Lung (tissue), 12 donors: ENCODE measurements around the gene BAIAP2. TPM values are rescaled to one million over a fixed set of nuclear protein-coding genes. Genes with fewer than 3 reads are reported as not detected.

Experiments used
- ATAC-seq: fragments of 200-7000 bp; cut with Tn5 transposase; one replicate; pipeline ENCODE4 v1.9.1; 2020; ENCODE audit warnings: moderate number of reproducible peaks; ENCODE audit not compliant: insufficient read depth, low FRiP score
- DNase-seq, 3 donors: peaks; one replicate each; pipeline ENCODE4 v3.0.0-alpha.2; 2013 to 2017
- H3K27ac ChIP-seq, 2 donors: one replicate each; pipeline ENCODE4 v1.5.1; 2013; ENCODE audit warnings: mild to moderate bottlenecking in 2 of 2, moderate library complexity in 2 of 2, control low read depth in 1 of 2, inconsistent platforms in 1 of 2, low read depth in 1 of 2, low read length in 1 of 2
- H3K27me3 ChIP-seq, 3 donors: one replicate each; pipeline ENCODE4 v1.5.1; 2013; ENCODE audit warnings: low read length in 2 of 3; ENCODE audit not compliant: control insufficient read depth in 3 of 3, insufficient read depth in 3 of 3
- H3K36me3 ChIP-seq, 4 donors: one replicate each; pipeline ENCODE4 v1.5.1; 2013; ENCODE audit warnings: low read length in 4 of 4, mild to moderate bottlenecking in 1 of 4, moderate library complexity in 1 of 4; ENCODE audit not compliant: control insufficient read depth in 4 of 4, insufficient read depth in 4 of 4
- H3K4me1 ChIP-seq, 5 donors: one replicate each; pipeline ENCODE4 v1.5.1; 2013; ENCODE audit warnings: low read length in 5 of 5, mild to moderate bottlenecking in 2 of 5, moderate library complexity in 1 of 5; ENCODE audit not compliant: control insufficient read depth in 5 of 5, insufficient read depth in 5 of 5
- H3K4me3 ChIP-seq: one replicate; pipeline ENCODE4 v1.5.1; 2013; ENCODE audit warnings: mild to moderate bottlenecking, control low read depth, moderate library complexity
- H3K9ac ChIP-seq, 2 donors: one replicate each; pipeline ENCODE4 v1.5.1; 2013; ENCODE audit warnings: low read length in 2 of 2, control low read depth in 1 of 2; ENCODE audit not compliant: insufficient read depth in 1 of 2
- H3K9me3 ChIP-seq, 4 donors: one replicate each; pipeline ENCODE4 v1.5.1; 2013; ENCODE audit warnings: low read length in 3 of 4, mild to moderate bottlenecking in 1 of 4, moderate library complexity in 1 of 4; ENCODE audit not compliant: control insufficient read depth in 4 of 4, insufficient read depth in 3 of 4
- WGBS, 2 donors: extraction: QIAGEN DNeasy Blood & Tissue Kit; methylation state at CpG; one replicate each; pipeline ENCODE4 v1.1.7; 2013; 5-methylcytosine and 5-hydroxymethylcytosine counted together
- polyA plus RNA-seq, 2 donors: library from polyadenylated mRNA; stranded (reverse); fragments of 200-250 nt; gene quantifications; one replicate each; pipeline ENCODE4 v1.2.1, GENCODE V29; 2013
- total RNA-seq, 2 donors: library from RNA; depleted of rRNA in 1 of 2; stranded (reverse); fragments of >200 nt in 1 of 2; gene quantifications; one replicate each; pipeline ENCODE4 v1.2.1, GENCODE V29; 2014 to 2021
- TF ChIP-seq, protein P1 (sequence below): IDR thresholded peaks from 2 replicates; pipeline ENCODE4 v1.5.1; 2012; ENCODE audit warnings: mild to moderate bottlenecking; ENCODE audit errors: control extremely low read depth, extremely low read depth
- donor health status: control.
- donor health status: control.
- donor health status: Bipolar disorder and iron deficiency.
- donor health status: healthy.
- donor health status: DM: yes; HTN: yes; CAD: no.

The BAIAP2 gene
- total and polyA plus RNA-seq, 4 donors = 59.2 to 141 (median 77.7) TPM

DNA sequence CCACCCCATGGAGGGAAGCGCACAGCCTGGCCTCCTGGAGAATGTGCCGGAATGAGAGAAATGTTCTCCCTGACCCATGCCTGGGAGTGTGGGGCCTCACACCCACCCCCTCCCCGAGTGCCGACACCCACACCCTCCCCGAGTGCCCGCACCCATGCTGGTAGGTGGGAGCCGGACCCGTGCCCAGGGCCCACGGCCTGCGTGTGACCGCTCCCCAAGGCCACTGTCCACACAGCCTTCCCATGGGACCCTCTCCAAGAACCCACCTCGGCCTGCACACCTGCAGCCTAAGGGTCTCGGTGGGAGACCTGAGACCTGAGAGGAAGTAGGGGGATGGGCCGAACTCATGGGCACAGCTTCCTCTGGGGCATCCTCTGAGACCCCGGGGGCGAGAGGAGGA lies 127.0 kb downstream of the BAIAP2 start:
- Histone ChIP-seq H3K4me3 (no peak overlapping the region), H3K9me3 (no peaks in the 10 kb centered on the region), H3K27ac (no peak overlapping the region), H3K27me3 (peaks cover 0 to 3% (median 0%) of the 10 kb centered on the region in 3 donors), H3K9ac (no peak overlapping the region), H3K4me1 (peaks cover 0 to 16% (median 3%) of the 10 kb centered on the region in 5 donors), H3K36me3 (no peaks in the 10 kb centered on the region)
- no peak for ATAC-seq
- DNase-seq = no peak
- TF ChIP-seq, protein P1, sequence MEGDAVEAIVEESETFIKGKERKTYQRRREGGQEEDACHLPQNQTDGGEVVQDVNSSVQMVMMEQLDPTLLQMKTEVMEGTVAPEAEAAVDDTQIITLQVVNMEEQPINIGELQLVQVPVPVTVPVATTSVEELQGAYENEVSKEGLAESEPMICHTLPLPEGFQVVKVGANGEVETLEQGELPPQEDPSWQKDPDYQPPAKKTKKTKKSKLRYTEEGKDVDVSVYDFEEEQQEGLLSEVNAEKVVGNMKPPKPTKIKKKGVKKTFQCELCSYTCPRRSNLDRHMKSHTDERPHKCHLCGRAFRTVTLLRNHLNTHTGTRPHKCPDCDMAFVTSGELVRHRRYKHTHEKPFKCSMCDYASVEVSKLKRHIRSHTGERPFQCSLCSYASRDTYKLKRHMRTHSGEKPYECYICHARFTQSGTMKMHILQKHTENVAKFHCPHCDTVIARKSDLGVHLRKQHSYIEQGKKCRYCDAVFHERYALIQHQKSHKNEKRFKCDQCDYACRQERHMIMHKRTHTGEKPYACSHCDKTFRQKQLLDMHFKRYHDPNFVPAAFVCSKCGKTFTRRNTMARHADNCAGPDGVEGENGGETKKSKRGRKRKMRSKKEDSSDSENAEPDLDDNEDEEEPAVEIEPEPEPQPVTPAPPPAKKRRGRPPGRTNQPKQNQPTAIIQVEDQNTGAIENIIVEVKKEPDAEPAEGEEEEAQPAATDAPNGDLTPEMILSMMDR = no peak
- WGBS, 2 donors = 91 to 92% methylated on average over 16 of the region's 16 CpGs

DNA sequence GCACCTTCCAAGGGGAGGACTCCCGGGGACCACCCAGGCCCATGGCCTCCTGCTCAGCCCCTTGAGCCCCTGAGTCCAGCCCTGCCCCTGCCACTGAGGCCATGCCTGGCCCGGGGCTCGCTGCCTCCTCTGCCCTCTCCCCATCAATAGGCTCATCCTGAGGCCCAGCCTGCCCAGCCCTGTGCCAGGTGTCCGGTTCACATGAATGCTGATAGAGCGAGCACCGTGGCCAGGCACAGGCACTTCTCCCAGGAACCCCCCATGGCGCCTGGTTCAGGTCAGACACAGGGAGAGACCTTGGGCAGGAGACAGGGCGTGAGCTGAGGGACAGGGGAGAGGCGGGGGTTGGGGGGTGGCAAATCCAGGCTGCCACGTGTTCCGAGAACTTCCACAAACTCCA lies 127.5 kb downstream of the BAIAP2 start:
- Histone ChIP-seq H3K9ac (no peak overlapping the region), H3K36me3 (no peaks in the 10 kb centered on the region), H3K27me3 (peaks cover 0 to 3% (median 0%) of the 10 kb centered on the region in 3 donors), H3K4me1 (peaks cover 0 to 16% (median 3%) of the 10 kb centered on the region in 5 donors), H3K9me3 (no peaks in the 10 kb centered on the region), H3K4me3 (no peak overlapping the region), H3K27ac (no peak overlapping the region)
- TF ChIP-seq, protein P1 = no peak
- DNase-seq = no peak
- 86 to 94% methylated on average over 11 of the region's 11 CpGs for WGBS, 2 donors
- no peak for ATAC-seq

DNA sequence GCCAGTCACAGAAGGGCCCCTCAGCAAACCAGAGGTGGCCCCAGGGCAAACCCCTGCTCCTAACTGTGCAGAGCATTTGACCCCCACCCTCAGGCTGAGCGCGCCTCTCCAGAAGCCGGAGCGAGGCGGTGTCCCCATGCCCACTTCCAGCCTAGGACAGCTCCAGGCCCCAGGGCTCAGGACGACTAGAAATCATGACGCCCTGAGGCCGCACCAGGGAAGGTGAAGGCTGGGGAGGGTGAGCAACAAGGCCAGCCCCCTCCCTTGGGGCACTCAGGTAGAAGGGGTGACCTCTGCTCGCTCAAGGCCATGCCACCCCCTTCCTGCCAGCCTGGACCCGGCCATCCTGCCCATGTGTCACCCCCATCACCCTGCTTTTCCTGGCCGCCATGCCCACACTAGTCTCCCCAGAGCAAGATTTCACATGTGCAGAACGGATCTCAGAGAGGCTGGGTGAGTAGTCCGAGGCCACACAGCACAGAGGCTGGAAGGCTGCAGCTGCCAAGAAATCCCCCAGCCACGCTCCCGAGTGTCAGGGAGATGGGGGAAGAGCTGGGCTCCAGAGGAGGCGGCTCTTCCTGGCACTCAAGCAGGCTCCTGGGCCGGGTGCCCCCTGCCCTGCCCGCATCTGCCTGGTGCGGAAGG lies 128.2 kb downstream of the BAIAP2 start:
- TF ChIP-seq, protein P1 = no peak
- ATAC-seq (no peak), DNase-seq (no peak)
- H3K27ac ChIP-seq = no peak overlapping the region
- 91% methylated on average over 18 to 19 of the region's 19 CpGs for WGBS, 2 donors
- peaks cover 0 to 16% (median 3%) of the 10 kb centered on the region in 5 donors for H3K4me1 ChIP-seq
- H3K4me3 ChIP-seq = no peak overlapping the region
- H3K36me3 ChIP-seq = no peaks in the 10 kb centered on the region
- H3K9me3 ChIP-seq = no peaks in the 10 kb centered on the region
- peaks cover 0 to 3% (median 0%) of the 10 kb centered on the region in 3 donors for H3K27me3 ChIP-seq
- H3K9ac ChIP-seq = no peak overlapping the region
